ENCODE measurements around the gene WHRN. TPM values are rescaled to one million over a fixed set of nuclear protein-coding genes. Genes with fewer than 3 reads are reported as not detected.

WHRN gene
- polyA plus RNA-seq, 1 donor from 2014 or later = 2.5 TPM

DNA sequence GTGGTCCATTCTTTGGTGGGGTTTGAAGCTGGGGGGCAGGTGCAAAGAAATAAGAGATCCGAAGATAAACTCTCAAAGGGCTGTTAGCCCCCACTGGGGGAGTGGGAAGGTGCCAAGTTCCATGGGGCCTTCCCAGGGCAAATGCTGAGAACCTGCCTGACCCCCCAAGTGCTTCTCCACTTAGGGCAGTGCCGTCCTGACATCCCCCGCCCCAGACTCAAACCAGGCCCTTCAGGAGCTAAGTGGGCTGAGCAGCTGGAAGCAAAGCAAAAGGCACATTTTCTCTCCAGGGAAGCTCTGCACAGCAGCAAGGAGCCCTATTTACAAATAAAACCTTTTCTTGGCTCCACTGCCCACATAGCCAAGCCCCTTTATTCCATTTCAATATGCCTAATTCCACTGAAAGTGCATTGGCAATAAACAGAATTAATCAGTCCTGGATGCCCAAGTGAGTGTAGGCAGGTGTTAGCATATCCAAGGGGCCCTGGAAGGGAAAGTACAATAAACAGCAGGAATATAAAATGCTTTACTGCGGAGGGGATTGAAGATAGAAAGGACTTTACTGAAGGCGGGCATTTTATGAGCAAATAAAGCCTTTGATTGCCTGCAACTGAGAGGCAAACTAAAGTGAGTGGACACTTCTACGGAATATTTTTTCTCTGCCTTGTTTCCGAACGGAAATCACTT lies 44.6 kb downstream of the WHRN start:
- Histone ChIP-seq H3F3A (ENCODE audit: insufficient read depth, low read length, poor library complexity, severe bottlenecking) (no peaks in the 10 kb centered on the region), H3K27ac (ENCODE audit: low read length) (peak overlapping the region; percentile 39), H4K20me1 (ENCODE audit: insufficient read depth) (no peaks in the 10 kb centered on the region), H3K27me3 (ENCODE audit: insufficient read depth, low read depth, low read length) (no peaks in the 10 kb centered on the region), H3K4me3 (ENCODE audit: low read length) (no peak overlapping the region), H3K9ac (ENCODE audit: low read length) (no peak overlapping the region), H3K79me2 (replicated peaks; ENCODE audit: insufficient read depth, low read length) (no peaks in the 10 kb centered on the region), H3K4me2 (ENCODE audit: low read length) (no peak overlapping the region), H3K9me2 (ENCODE audit: insufficient read depth, low read length) (no peaks in the 10 kb centered on the region), H2AFZ (ENCODE audit: low read depth, low read length) (no peak overlapping the region), H3K9me3 (ENCODE audit: low read length) (no peaks in the 10 kb centered on the region), H3K36me3 (ENCODE audit: insufficient read depth, low read length) (no peaks in the 10 kb centered on the region)
- peak; percentile 56 for TF ChIP-seq POLR2AphosphoS5 (IDR thresholded peaks at IDR 0.05)
- TF ChIP-seq SMC3 (conservative IDR thresholded peaks at IDR 0.05; ENCODE audit: poor library complexity) = no peak
- TF ChIP-seq TAF1 (IDR thresholded peaks at IDR 0.05; ENCODE audit: low read depth) = no peak
- no peak for TF ChIP-seq EZH2 (IDR thresholded peaks at IDR 0.05; ENCODE audit: borderline replicate concordance, insufficient read depth, low read length, poor library complexity, severe bottlenecking)
- TF ChIP-seq MXI1 (conservative IDR thresholded peaks at IDR 0.05; ENCODE audit: poor library complexity, severe bottlenecking) = no peak
- peak; percentile 17 for TF ChIP-seq EP300 (conservative IDR thresholded peaks at IDR 0.05; ENCODE audit: poor library complexity, severe bottlenecking)

- no peaks in the 10 kb centered on the region for H3F3A ChIP-seq (ENCODE audit: insufficient read depth, low read length, poor library complexity, severe bottlenecking)
- no peaks in the 10 kb centered on the region for H4K20me1 ChIP-seq (ENCODE audit: insufficient read depth)
- TF ChIP-seq SMC3 (conservative IDR thresholded peaks at IDR 0.05; ENCODE audit: poor library complexity) (no peak), CTCF (IDR thresholded peaks at IDR 0.05; ENCODE audit: poor library complexity, severe bottlenecking) (no peak), REST (IDR thresholded peaks at IDR 0.05; ENCODE audit: borderline replicate concordance) (no peak), EP300 (conservative IDR thresholded peaks at IDR 0.05; ENCODE audit: poor library complexity, severe bottlenecking) (no peak), MXI1 (conservative IDR thresholded peaks at IDR 0.05; ENCODE audit: poor library complexity, severe bottlenecking) (no peak), POLR2AphosphoS5 (IDR thresholded peaks at IDR 0.05) (no peak), TAF1 (IDR thresholded peaks at IDR 0.05; ENCODE audit: low read depth) (no peak), EZH2 (IDR thresholded peaks at IDR 0.05; ENCODE audit: borderline replicate concordance, insufficient read depth, low read length, poor library complexity, severe bottlenecking) (no peak), RAD21 (conservative IDR thresholded peaks at IDR 0.05) (no peak)
- H2AFZ ChIP-seq (ENCODE audit: low read depth, low read length) = no peak overlapping the region
- no peaks in the 10 kb centered on the region for H3K79me2 ChIP-seq (replicated peaks; ENCODE audit: insufficient read depth, low read length)
- H3K4me3 ChIP-seq (ENCODE audit: low read length) = no peak overlapping the region
- no peaks in the 10 kb centered on the region for H3K9me2 ChIP-seq (ENCODE audit: insufficient read depth, low read length)
- H3K9me3 ChIP-seq (ENCODE audit: low read length) = no peaks in the 10 kb centered on the region
- H3K4me2 ChIP-seq (ENCODE audit: low read length) = no peak overlapping the region
- no peak overlapping the region for H3K9ac ChIP-seq (ENCODE audit: low read length)
- H3K27me3 ChIP-seq (ENCODE audit: insufficient read depth, low read depth, low read length) = no peaks in the 10 kb centered on the region
- no peak overlapping the region for H3K27ac ChIP-seq (ENCODE audit: low read length)
- no peaks in the 10 kb centered on the region for H3K36me3 ChIP-seq (ENCODE audit: insufficient read depth, low read length)
These were observed 45.8 kb downstream of the WHRN start for GRCh38 chr9:114459464-114459863.

All from neural cell (in vitro differentiated cells).